GM19372 (cell line): Measurements from ENCODE around the gene RGS11.

Experiments
- ATAC-seq: cut with Tn5 transposase; IDR thresholded peaks from one replicate; pipeline ENCODE4 v1.9.1; 2021; ENCODE audit warnings: mild to moderate bottlenecking, low read depth, moderate library complexity; ENCODE audit not compliant: unreplicated experiment

RGS11 gene

GRCh38 chr16:297832-298231 is 22.1 kb upstream of the RGS11 start:
- no peak for ATAC-seq

- no peak for ATAC-seq
These were observed 21.2 kb upstream of the RGS11 start for GRCh38 chr16:296806-297510.

- no peak for ATAC-seq
These were observed 20.5 kb upstream of the RGS11 start for GRCh38 chr16:296276-296675.

- ATAC-seq = no peak
These were observed 17.5 kb upstream of the RGS11 start for GRCh38 chr16:293043-293775.

- ATAC-seq = no peak
These were observed 15.8 kb upstream of the RGS11 start for GRCh38 chr16:291539-291938.

- ATAC-seq = no peak
These were observed 15.1 kb upstream of the RGS11 start for GRCh38 chr16:290681-291405.

- ATAC-seq = no peak
These were observed 14.4 kb upstream of the RGS11 start for GRCh38 chr16:290015-290680.

GRCh38 chr16:289395-289997 is 13.8 kb upstream of the RGS11 start:
- no peak for ATAC-seq

GRCh38 chr16:287981-288920 is 12.5 kb upstream of the RGS11 start:
- ATAC-seq = no peak

GRCh38 chr16:287298-287811 is 11.6 kb upstream of the RGS11 start:
- no peak for ATAC-seq

GRCh38 chr16:286491-287297 is 10.9 kb upstream of the RGS11 start:
- no peak for ATAC-seq

GRCh38 chr16:285146-286055 is 9.7 kb upstream of the RGS11 start:
- no peak for ATAC-seq

GRCh38 chr16:284204-285120 is 8.7 kb upstream of the RGS11 start:
- ATAC-seq = no peak

- ATAC-seq = no peak
These were observed 7.5 kb upstream of the RGS11 start, which contains the start of gene PDIA2 for GRCh38 chr16:283033-283805. TSS of gene PDIA2 (plus strand) at chr16:283164. CDS start at chr16:283170, 6 bp downstream.

- no peak for ATAC-seq
These were observed 6.7 kb upstream of the RGS11 start for GRCh38 chr16:282491-282890.
